ENCODE data around the gene PTPRA.

DNA sequence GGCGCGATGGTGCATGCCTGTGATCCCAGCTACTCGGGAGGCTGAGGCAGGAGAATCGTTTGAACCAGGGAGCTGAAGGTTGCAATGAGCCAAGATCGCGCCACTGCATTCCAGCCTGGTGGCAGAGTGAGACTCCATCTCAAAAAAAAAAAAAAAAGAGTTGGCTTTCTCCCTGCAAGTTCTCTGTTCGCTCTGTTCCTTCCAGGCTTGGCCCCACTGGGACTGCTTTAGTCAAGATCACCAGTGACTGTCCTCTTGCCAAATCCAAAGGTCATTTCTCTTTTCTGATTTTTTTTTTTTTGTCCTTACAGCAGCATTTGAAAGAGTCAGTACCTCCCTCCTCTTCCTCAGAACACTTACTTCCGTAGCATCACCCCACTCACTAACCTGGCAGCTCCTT is 159.3 kb downstream of the PTPRA start:
- TF ChIP-seq, protein P1, sequence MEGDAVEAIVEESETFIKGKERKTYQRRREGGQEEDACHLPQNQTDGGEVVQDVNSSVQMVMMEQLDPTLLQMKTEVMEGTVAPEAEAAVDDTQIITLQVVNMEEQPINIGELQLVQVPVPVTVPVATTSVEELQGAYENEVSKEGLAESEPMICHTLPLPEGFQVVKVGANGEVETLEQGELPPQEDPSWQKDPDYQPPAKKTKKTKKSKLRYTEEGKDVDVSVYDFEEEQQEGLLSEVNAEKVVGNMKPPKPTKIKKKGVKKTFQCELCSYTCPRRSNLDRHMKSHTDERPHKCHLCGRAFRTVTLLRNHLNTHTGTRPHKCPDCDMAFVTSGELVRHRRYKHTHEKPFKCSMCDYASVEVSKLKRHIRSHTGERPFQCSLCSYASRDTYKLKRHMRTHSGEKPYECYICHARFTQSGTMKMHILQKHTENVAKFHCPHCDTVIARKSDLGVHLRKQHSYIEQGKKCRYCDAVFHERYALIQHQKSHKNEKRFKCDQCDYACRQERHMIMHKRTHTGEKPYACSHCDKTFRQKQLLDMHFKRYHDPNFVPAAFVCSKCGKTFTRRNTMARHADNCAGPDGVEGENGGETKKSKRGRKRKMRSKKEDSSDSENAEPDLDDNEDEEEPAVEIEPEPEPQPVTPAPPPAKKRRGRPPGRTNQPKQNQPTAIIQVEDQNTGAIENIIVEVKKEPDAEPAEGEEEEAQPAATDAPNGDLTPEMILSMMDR (IDR thresholded peaks at IDR 0.05; ENCODE audit: poor library complexity): no peak
- TF ChIP-seq EZH2phosphoT487 (IDR thresholded peaks at IDR 0.05; ENCODE audit: low read depth, severe bottlenecking, unreplicated experiment): no peak

Data from hepatocyte (in vitro differentiated cells).